ENCODE results near the gene ADK. TPM values are rescaled to one million over a fixed set of nuclear protein-coding genes. Genes with fewer than 3 reads are reported as not detected.
"Not testable (repeated sequence)": the region's sequence is repeated elsewhere in the genome, so short reads cannot be mapped to it uniquely, and the experiment has no call there.

The ADK gene
- total RNA-seq, 3 donors from 2014 or later, result 13.8 to 24.0 (median 22.9) TPM

DNA sequence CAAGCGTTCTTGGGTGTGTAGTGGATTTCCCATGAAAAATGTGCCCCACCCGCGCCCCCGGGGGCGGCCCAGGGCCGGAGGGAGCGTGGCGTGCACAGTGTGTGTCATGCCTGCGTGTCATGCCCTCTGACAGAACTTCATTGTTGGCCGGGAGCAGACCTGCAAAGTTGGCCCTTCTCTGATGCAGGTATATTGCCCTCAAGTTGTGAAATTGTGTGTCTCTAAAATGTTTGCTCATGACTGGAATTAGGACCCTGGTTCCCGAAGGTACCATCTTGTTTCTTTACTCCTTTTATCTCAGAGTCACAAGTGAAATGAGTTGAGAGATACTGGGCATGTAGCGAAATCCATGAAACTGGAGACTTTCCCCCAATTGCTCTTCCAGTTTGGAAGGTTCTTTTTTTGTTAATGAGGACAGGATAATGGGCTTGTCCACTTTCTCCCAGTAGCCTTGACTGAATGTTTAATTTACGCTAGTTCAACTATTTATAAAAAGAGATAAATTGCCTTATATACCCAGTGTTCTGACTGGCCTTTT, 26.2 kb downstream of the ADK start:
- DNase-seq (peak; percentile 42 to 73 (median 71)), ATAC-seq (peak; percentile 44)
- H3K4me3 ChIP-seq, result peak overlapping the region; percentile 48
- TF ChIP-seq, protein P1, sequence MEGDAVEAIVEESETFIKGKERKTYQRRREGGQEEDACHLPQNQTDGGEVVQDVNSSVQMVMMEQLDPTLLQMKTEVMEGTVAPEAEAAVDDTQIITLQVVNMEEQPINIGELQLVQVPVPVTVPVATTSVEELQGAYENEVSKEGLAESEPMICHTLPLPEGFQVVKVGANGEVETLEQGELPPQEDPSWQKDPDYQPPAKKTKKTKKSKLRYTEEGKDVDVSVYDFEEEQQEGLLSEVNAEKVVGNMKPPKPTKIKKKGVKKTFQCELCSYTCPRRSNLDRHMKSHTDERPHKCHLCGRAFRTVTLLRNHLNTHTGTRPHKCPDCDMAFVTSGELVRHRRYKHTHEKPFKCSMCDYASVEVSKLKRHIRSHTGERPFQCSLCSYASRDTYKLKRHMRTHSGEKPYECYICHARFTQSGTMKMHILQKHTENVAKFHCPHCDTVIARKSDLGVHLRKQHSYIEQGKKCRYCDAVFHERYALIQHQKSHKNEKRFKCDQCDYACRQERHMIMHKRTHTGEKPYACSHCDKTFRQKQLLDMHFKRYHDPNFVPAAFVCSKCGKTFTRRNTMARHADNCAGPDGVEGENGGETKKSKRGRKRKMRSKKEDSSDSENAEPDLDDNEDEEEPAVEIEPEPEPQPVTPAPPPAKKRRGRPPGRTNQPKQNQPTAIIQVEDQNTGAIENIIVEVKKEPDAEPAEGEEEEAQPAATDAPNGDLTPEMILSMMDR (IDR thresholded peaks at IDR 0.05), result no peak
- peaks cover 6% of the 10 kb centered on the region for H3K4me1 ChIP-seq (ENCODE audit: low read depth)
- intact Hi-C loops (cut with DNase I, micrococcal nuclease), result no loop called here
- H3K36me3 ChIP-seq (ENCODE audit: low read depth), result no peaks in the 10 kb centered on the region
- no peaks in the 10 kb centered on the region for H3K9me3 ChIP-seq

DNA sequence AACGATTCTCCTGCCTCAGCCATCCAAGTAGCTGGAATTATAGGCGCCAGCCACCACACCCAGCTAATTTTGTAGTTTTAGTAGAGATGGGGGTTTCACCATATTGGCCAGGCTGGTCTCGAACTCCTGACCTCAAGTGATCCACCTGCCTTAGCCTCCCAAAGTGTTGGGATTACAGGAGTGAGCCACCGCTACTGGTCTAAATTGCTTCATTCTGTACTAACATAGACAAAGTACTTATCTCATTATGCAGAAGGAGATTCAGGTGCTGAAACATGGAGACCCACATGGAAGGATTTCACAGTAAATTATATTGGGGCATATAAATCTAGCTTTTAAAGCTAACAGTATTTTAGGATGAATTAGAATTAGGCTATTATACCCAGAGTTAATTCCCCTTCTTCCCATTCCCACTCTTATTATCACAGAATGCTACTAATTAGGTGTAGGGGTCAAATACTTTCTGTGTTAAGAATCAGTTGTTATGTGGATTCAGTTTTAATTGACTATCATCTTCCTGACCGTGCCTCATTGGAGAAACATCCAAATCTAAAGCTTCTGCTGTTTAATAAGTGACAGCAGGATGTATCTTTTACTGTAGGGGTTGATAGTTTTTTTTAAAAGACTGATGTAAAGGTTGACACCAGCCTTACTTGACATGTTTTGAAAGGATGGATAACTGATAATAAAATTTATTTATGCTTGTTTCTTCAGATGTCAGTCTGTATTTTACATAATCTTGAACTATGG, 27.2 kb downstream of the ADK start:
- Histone ChIP-seq H3K4me1 (ENCODE audit: low read depth) (peaks cover 6% of the 10 kb centered on the region), H3K36me3 (ENCODE audit: low read depth) (no peaks in the 10 kb centered on the region), H3K4me3 (no peak overlapping the region), H3K9me3 (no peaks in the 10 kb centered on the region)
- intact Hi-C loops (cut with DNase I, micrococcal nuclease), result no loop called here
- DNase-seq (no peak), ATAC-seq (no peak)
- TF ChIP-seq, protein P1 (IDR thresholded peaks at IDR 0.05), result no peak

DNA sequence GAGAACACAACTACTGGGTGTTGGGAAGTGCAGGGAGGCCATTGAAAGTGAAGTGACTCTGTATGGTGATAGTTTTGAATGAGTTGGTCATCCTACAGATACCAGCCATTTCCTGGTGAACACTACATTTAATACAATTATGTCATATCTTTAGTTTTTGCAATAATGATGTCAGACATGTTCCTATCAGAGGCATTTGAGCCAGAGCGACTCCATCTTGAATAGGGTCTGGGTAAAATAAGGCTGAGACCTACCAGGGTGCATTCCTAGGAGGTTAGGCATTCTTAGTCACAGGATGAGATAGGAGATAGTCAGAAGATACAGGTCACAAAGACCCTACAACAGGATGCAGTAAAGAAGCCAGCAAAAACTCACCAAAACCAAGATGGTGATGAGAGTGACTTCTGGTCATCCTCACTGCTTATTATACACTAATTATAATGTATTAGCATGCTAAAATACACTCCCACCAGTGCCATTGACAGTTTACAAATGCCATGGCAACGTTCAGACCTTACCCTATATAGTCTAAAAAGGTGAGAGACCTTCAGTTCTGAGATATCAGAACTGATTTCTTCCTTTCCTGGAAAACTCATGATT, 28.2 kb downstream of the ADK start:
- no peak for DNase-seq
- Histone ChIP-seq H3K4me3 (no peak overlapping the region), H3K36me3 (ENCODE audit: low read depth) (no peaks in the 10 kb centered on the region), H3K9me3 (no peaks in the 10 kb centered on the region), H3K4me1 (ENCODE audit: low read depth) (peaks cover 6% of the 10 kb centered on the region)
- TF ChIP-seq, protein P1 (IDR thresholded peaks at IDR 0.05), result no peak
- intact Hi-C loops (cut with DNase I, micrococcal nuclease), result no loop called here
- no peak for ATAC-seq

DNA sequence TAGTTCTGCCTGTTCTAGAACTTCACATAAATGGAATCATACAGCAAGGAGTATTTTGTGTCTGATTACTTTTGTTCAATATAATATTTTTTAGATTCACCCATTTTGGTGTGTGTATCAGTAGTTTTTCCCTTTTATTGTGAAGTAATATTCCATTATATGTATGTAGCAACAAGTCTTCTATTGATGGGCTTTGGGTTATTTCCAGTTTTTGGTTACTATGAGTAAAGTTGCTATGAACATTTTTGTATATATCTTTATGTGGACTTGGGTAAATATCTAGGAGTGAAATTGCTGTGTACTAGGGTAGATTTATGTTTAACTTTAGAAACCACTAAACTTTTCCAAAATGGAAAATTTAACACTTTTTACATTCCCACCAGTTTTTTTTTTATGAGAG, 35.7 kb downstream of the ADK start:
- ATAC-seq, result no peak
- Histone ChIP-seq H3K4me3 (no peak overlapping the region), H3K4me1 (ENCODE audit: low read depth) (peaks cover 8% of the 10 kb centered on the region), H3K36me3 (ENCODE audit: low read depth) (no peaks in the 10 kb centered on the region), H3K9me3 (no peaks in the 10 kb centered on the region)
- intact Hi-C loops (cut with DNase I, micrococcal nuclease), result no loop called here
- TF ChIP-seq, protein P1 (IDR thresholded peaks at IDR 0.05), result no peak
- DNase-seq, result no peak

DNA sequence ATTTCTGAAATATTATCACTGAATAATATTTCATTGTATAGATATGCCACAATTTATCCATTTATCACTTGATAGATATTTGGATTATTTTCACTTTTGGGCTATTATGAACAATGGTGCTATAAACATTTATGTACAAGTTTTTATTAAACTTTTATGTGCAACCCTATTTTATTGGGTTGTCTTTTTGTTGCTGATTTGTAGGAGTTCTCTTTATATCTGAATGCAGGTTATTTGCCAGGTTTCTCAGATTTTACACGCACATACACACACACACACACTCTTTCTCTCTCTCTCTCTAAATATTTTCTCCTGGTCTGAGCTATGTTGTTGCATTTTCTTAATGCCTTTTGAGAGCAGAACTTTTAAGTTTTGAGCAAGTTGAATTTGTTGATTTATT, 36.2 kb downstream of the ADK start:
- no peaks in the 10 kb centered on the region for H3K9me3 ChIP-seq
- H3K36me3 ChIP-seq (ENCODE audit: low read depth), result no peaks in the 10 kb centered on the region
- ATAC-seq, result no peak
- H3K4me1 ChIP-seq (ENCODE audit: low read depth), result peaks cover 8% of the 10 kb centered on the region
- DNase-seq, result no peak
- intact Hi-C loops (cut with DNase I, micrococcal nuclease), result no loop called here
- TF ChIP-seq, protein P1 (IDR thresholded peaks at IDR 0.05), result no peak
- no peak overlapping the region for H3K4me3 ChIP-seq

DNA sequence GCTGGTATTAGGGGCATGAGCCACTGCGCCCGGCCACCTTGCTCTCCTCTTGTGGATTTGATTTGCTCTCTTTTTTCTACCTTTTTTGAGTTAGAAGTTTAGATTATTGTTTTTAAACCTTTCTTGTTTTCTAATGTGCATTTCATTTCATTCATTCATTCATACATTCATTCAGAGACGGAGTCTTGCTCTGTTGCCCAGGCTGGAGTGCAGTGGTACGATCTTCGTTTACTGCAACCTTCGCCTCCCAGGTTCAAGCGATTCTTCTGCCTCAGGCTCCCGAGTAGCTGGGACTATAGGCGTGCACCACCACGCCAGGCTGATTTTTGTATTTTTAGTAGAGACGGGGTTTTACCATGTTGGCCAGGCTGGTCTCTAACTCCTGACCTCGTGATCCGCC, 37.6 kb downstream of the ADK start:
- H3K4me1 ChIP-seq (ENCODE audit: low read depth); H3K9me3 ChIP-seq; DNase-seq; ATAC-seq; intact Hi-C loops (cut with DNase I, micrococcal nuclease); H3K36me3 ChIP-seq (ENCODE audit: low read depth); H3K4me3 ChIP-seq: not testable (repeated sequence)
